GM18951 (cell line): ENCODE measurements around the gene JRKL.
"Not testable (repeated sequence)": the region's sequence is repeated elsewhere in the genome, so short reads cannot be mapped to it uniquely, and the experiment has no call there.

Source experiments
- POLR2A ChIP-seq: IDR thresholded peaks from 4 replicates; pipeline ENCODE4 v1.6.1; 2011; ENCODE audit warnings: mild to moderate bottlenecking; ENCODE audit not compliant: insufficient read length, insufficient read depth; ENCODE audit errors: extremely low read depth
- in situ Hi-C: fragments of 300-500 bp; cut with MboI; formaldehyde crosslinking; loops from one replicate; pipeline ENCODE4 v1.12.0; 2022; ENCODE audit warnings: low sequenced_read_pairs, mixed read lengths, inconsistent platforms; ENCODE audit not compliant: unreplicated experiment

The JRKL gene

DNA sequence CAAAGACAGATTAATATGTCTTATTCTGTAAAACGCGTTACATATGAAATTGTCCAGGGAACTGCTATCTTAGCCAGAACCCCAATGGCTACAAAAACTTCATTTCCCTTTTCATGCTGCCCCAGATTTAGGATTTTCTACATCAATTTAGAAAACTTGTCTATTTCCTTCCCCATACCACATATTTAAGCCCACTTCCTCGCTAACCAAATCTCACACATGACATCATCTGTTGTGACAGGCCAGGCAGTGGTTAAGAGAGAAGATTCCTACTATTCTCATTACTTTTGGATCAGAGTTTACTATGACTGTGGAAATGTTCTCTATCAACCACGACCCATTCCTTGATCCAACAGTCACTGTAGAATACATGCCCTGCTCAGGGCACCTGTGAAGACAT is 16.0 kb upstream of the JRKL start:
- in situ Hi-C loops = no loop called here
- TF ChIP-seq POLR2A = no peak

DNA sequence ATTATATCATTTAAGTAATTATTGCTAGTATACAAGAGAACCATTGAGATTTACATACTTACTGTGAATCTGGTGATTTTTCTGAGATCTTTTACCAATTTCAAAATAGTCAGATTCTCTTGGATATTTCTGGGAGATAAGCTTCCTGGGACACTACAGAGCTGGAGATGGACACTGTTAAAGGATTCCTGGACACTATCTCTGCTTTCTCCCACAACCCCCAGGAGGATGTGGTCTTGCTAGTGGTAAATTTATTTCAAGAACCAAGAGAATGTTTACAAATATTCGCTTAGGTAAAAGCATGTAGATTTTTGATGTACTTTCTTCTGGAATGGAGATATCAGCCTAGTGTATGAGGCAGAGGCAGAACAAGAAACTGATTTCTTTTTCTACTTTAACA is 13.0 kb upstream of the JRKL start:
- in situ Hi-C loops = loop anchor here (25.0 kb wide), 2 partner anchors 364 to 539 kb away; no protein-coding TSS in a partner anchor

DNA sequence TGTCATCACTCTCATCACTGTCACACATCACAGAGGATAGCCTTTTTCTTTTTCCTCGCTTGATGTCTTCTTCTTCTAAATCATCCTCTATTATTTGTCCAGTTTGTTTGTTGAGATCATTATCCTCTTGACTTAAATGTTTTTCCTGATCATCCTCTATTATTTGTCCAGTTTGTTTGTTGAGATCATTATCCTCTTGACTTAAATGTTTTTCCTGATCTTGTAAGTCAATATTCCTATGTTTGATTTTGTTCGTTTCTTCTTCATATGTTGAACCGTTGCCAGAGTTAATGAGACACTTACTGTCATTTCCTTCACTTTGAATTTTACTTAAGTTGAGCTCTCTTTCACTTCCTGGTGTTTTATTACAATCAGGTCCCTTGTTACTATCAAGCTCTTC is 5.7 kb upstream of the JRKL start:
- TF ChIP-seq POLR2A = no peak
- in situ Hi-C loops = loop anchor here (25.0 kb wide), 2 partner anchors 372 to 547 kb away; no protein-coding TSS in a partner anchor

More for the DNA sequence above, 13.0 kb upstream of the JRKL start:
- TF ChIP-seq POLR2A = no peak

GRCh38 chr11:96385187-96385586 is 4.6 kb upstream of the JRKL start:
- TF ChIP-seq POLR2A = no peak
- in situ Hi-C loops = loop anchor here (25.0 kb wide), 2 partner anchors 373 to 548 kb away; no protein-coding TSS in a partner anchor

DNA sequence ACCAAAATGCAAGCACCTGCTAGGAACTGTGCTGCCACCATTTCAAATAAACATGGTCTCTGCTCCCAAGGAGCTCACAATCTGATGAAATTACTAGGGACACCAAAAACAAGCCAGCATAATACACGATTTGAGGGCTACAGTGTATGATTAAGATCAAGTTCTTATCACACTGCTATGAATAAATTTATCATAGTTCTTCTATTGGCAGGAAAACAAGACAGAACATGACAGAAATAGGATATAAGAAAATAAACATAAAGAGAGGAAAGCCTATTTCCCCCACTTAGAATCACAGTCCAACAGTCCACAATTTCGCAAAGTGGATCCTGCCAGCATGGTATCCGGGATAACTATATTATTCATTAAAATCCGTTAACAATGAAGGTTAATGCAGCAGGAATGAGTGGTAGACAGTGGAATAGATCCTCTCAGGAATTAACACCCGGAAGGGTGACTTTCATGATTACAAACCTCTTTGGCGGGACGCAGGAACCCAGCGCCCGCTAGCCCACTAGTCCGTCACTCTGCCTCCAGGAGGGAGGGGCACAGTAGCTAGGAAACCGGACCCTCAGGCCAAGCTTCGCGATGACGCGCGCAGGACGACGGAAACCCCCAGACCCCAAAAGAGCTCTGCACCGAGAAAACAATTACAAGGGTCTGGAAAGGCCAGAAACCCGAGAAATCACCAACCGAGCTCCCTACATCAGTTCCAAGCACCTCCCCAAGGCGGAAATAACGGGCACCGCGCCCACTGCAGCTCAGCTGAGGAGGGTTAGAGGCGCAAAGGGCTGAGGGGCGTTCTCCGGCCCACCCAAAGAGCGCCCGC is 708 bp upstream of the JRKL start:
- in situ Hi-C loops = loop anchor here (25.0 kb wide), 2 partner anchors 377 to 552 kb away; no protein-coding TSS in a partner anchor
- no peak for TF ChIP-seq POLR2A

DNA sequence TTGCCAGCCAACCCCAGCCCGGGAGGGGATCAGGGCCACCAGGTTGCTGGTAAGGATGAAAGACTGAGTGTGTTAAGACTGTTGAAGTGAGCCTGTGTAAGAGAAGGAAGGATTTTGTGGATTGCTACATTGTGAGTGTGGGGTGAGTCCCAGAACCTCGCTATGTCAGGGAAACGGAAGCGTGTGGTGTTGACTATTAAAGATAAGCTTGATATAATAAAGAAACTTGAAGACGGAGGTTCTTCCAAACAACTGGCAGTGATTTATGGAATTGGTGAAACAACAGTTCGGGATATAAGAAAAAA is 627 bp downstream of the JRKL start:
- in situ Hi-C loops = loop anchor here (25.0 kb wide), 2 partner anchors 378 to 553 kb away; no protein-coding TSS in a partner anchor
- TF ChIP-seq POLR2A = no peak

GRCh38 chr11:96391698-96392307 is 2.0 kb downstream of the JRKL start:
- in situ Hi-C loops = loop anchor here (25.0 kb wide), 2 partner anchors 380 to 555 kb away; no protein-coding TSS in a partner anchor
- TF ChIP-seq POLR2A = no peak

DNA sequence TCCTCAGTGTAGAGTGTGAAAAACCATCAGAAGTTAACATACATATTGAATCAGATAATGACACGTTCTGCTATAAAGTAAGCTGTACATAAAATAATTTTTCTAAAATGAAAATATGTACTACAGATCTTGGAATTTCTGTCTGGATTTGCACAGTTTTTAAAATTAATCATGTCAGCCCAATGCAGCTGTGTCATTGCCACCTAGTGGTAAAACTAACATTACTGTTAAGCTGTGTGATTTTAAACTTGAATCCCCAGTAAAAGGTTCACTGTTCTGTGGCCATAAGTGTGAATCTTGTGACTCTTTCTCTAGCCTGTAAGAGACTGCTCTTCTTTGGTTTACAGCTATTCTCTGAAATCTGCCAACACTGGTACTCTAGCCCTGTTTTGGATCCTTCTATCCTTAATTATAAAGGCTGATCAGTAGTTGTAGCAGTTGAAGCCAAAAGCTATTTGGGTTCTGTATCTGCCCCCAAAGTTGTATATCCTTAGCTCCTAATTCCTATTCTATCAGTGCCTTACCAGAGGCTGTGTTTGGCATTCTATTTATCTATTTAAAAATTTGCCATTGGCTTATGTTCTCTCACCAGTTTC is 4.0 kb downstream of the JRKL start:
- in situ Hi-C loops = loop anchor here (25.0 kb wide), 2 partner anchors 382 to 557 kb away; no protein-coding TSS in a partner anchor
- TF ChIP-seq POLR2A = no peak

DNA sequence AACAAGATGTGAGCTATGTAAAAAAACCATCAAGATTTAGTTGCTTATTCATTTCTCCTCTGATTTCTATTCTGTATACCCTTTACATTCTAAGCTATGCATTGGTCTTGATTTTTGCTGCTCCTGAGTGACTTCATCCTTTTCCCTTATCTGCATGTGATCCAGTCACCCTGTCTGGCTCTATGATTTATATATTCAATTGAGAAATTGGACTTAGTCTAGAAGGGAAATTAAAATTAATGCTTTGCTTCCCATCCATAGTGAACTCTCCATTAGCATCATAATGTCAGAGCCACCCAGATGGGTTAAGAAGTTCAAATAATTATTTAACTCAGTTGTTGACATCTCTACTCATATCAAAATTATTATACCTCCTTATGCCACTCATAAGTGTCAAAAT is 5.0 kb downstream of the JRKL start:
- in situ Hi-C loops = loop anchor here (25.0 kb wide), 2 partner anchors 382 to 557 kb away; no protein-coding TSS in a partner anchor
- no peak for TF ChIP-seq POLR2A

- in situ Hi-C loops = loop anchor here (25.0 kb wide), 2 partner anchors 384 to 559 kb away; no protein-coding TSS in a partner anchor
Measured at GRCh38 chr11:96396637-96397036, 6.8 kb downstream of the JRKL start.

GRCh38 chr11:96397863-96398262 is 8.1 kb downstream of the JRKL start:
- in situ Hi-C loops = loop anchor here (25.0 kb wide), 2 partner anchors 386 to 561 kb away; no protein-coding TSS in a partner anchor
- no peak for TF ChIP-seq POLR2A

More at GRCh38 chr11:96396637-96397036, 6.8 kb downstream of the JRKL start:
- TF ChIP-seq POLR2A = no peak

DNA sequence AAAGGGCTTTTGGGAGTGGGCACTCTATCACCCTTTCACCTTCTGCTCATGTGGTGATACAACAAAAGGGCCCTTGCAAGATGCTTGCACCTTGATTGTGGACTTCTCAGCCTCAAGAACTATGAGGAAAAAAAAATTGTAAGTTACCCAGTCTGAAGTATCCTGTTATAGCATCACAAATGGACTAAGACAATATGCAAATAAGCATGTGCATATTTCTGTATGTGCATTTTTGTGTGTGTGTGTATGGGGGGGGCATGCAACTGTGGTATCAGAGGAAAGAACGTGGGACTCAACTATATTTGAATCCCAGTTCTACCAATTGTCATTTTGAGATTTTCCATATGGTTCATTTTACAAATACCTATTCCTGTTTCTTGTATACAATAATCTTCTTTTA is 10.9 kb downstream of the JRKL start:
- in situ Hi-C loops = no loop called here
- TF ChIP-seq POLR2A = no peak

DNA sequence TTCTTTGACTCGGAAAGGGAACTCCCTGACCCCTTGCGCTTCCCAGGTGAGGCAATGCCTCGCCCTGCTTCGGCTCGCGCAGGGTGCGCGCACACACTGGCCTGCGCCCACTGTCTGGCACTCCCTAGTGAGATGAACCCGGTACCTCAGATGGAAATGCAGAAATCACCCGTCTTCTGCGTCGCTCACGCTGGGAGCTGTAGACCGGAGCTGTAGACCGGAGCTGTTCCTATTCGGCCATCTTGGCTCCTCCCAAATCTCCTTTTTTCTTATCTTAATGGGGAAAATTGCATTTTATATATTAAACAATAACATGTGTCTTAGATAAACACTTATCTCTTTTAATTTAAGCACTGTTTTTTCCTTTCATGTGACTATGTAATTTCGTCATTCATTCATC is 21.6 kb downstream of the JRKL start:
- in situ Hi-C loops = not testable (repeated sequence)
